Neural cell (in vitro differentiated cells): Measurements from ENCODE around the gene CARD18. TPM values are rescaled to one million over a fixed set of nuclear protein-coding genes. Genes with fewer than 3 reads are reported as not detected.

Source experiments
- H2AFZ ChIP-seq: fragments of 200-600, 300-800 bp; sonication (generic), shearing (Covaris generic); 2 replicates; pipeline ENCODE4 v1.6.0; 2014; ENCODE audit warnings: low read depth, mild to moderate bottlenecking, antibody characterized with exemption, low read length, moderate library complexity
- H3F3A ChIP-seq: fragments of 200-600 bp; shearing (Covaris generic); 2 replicates; pipeline ENCODE4 v1.6.1; 2016; ENCODE audit warnings: mild to moderate bottlenecking, moderate library complexity, mixed read lengths, antibody characterized with exemption, low read length; ENCODE audit not compliant: insufficient read depth, poor library complexity, severe bottlenecking
- H3K27ac ChIP-seq: fragments of 200-600, 300-800 bp; sonication (generic), shearing (Covaris generic); 2 replicates; pipeline ENCODE4 v1.5.1; 2014; ENCODE audit warnings: mild to moderate bottlenecking, low read length, moderate library complexity
- H3K27me3 ChIP-seq: fragments of 300-800, 200-600 bp; sonication (generic), shearing (Covaris generic); 2 replicates; pipeline ENCODE4 v1.6.0; 2014; ENCODE audit warnings: mild to moderate bottlenecking, low read depth, low read length, moderate library complexity; ENCODE audit not compliant: insufficient read depth
- H3K36me3 ChIP-seq: fragments of 300-800, 200-600 bp; sonication (generic), shearing (Covaris generic); 2 replicates; pipeline ENCODE4 v1.5.1; 2014; ENCODE audit warnings: mild to moderate bottlenecking, antibody characterized with exemption, low read length, moderate library complexity; ENCODE audit not compliant: insufficient read depth
- H3K4me2 ChIP-seq: fragments of 300-800, 200-600 bp; sonication (generic), shearing (Covaris generic); 2 replicates; pipeline ENCODE4 v1.6.0; 2014; ENCODE audit warnings: mild to moderate bottlenecking, low read length
- H3K4me3 ChIP-seq: fragments of 300-800, 200-600 bp; sonication (generic), shearing (Covaris generic); 2 replicates; pipeline ENCODE4 v1.5.1; 2014; ENCODE audit warnings: mild to moderate bottlenecking, low read length, moderate library complexity
- H3K79me2 ChIP-seq: fragments of 200-600 bp; shearing (Covaris generic); replicated peaks from 2 replicates; pipeline ENCODE4 v1.6.0; 2014; ENCODE audit warnings: mild to moderate bottlenecking, low read length, moderate library complexity; ENCODE audit not compliant: insufficient read depth
- H3K9ac ChIP-seq: fragments of 300-800, 200-600 bp; sonication (generic), shearing (Covaris generic); 2 replicates; pipeline ENCODE4 v1.6.1; 2016; ENCODE audit warnings: mild to moderate bottlenecking, low read length, mixed read lengths
- H3K9me2 ChIP-seq: fragments of 200-600 bp; shearing (Covaris generic); 2 replicates; pipeline ENCODE4 v1.6.1; 2016; ENCODE audit warnings: mild to moderate bottlenecking, low read length, mixed read lengths; ENCODE audit not compliant: insufficient read depth
- H3K9me3 ChIP-seq: fragments of 200-600, 300-800 bp; sonication (generic), shearing (Covaris generic); 2 replicates; pipeline ENCODE4 v1.6.1; 2016; ENCODE audit warnings: mild to moderate bottlenecking, mixed run types, low read length, moderate library complexity, mixed read lengths
- H4K20me1 ChIP-seq: fragments of 200-600 bp; shearing (Covaris generic); 2 replicates; pipeline ENCODE4 v1.6.1; 2016; ENCODE audit warnings: mild to moderate bottlenecking, mixed run types; ENCODE audit not compliant: insufficient read depth
- EP300 ChIP-seq: fragments of 450-650 bp; conservative IDR thresholded peaks from 2 replicates; pipeline ENCODE4 v1.6.1; 2014; ENCODE audit warnings: antibody characterized with exemption, mild to moderate bottlenecking, moderate library complexity; ENCODE audit not compliant: poor library complexity, severe bottlenecking
- EZH2 ChIP-seq: fragments of 200-600, 300-800 bp; shearing (Covaris generic), sonication (generic); IDR thresholded peaks from 2 replicates; pipeline ENCODE4 v1.6.1; 2014; ENCODE audit warnings: antibody characterized with exemption, low read length, borderline replicate concordance, mild to moderate bottlenecking; ENCODE audit not compliant: insufficient read depth, poor library complexity, severe bottlenecking
- MXI1 ChIP-seq: fragments of 450-650 bp; conservative IDR thresholded peaks from 2 replicates; pipeline ENCODE4 v1.6.1; 2014; ENCODE audit warnings: antibody characterized with exemption, mild to moderate bottlenecking; ENCODE audit not compliant: poor library complexity, severe bottlenecking
- POLR2AphosphoS5 ChIP-seq: IDR thresholded peaks from 2 replicates; pipeline ENCODE4 v1.6.1; 2012
- RAD21 ChIP-seq: fragments of 450-650 bp; conservative IDR thresholded peaks from 2 replicates; pipeline ENCODE4 v1.6.1; 2014; ENCODE audit warnings: antibody characterized with exemption, mild to moderate bottlenecking, moderate library complexity
- SMC3 ChIP-seq: fragments of 450-650 bp; conservative IDR thresholded peaks from 2 replicates; pipeline ENCODE4 v1.6.1; 2014; ENCODE audit warnings: antibody characterized with exemption, mild to moderate bottlenecking, moderate library complexity; ENCODE audit not compliant: poor library complexity
- TAF1 ChIP-seq: IDR thresholded peaks from 2 replicates; pipeline ENCODE4 v1.6.1; 2012; ENCODE audit warnings: low read depth
- polyA plus RNA-seq: library from polyadenylated mRNA; depleted of rRNA; stranded (reverse); fragments of >200 nt; gene quantifications from 2 replicates; pipeline ENCODE4 v1.2.3, GENCODE V29; 2014
- TF ChIP-seq, protein P1 (sequence below): fragments of 450-650 bp; IDR thresholded peaks from 2 replicates; pipeline ENCODE4 v1.5.1; 2014; ENCODE audit warnings: antibody characterized with exemption, mild to moderate bottlenecking, moderate library complexity; ENCODE audit not compliant: poor library complexity, severe bottlenecking
- TF ChIP-seq, protein P2 (sequence below): IDR thresholded peaks from 2 replicates; pipeline ENCODE4 v1.6.1; 2012; ENCODE audit warnings: borderline replicate concordance

CARD18 gene
- polyA plus RNA-seq, 1 donor from 2014 or later, result not detected

DNA sequence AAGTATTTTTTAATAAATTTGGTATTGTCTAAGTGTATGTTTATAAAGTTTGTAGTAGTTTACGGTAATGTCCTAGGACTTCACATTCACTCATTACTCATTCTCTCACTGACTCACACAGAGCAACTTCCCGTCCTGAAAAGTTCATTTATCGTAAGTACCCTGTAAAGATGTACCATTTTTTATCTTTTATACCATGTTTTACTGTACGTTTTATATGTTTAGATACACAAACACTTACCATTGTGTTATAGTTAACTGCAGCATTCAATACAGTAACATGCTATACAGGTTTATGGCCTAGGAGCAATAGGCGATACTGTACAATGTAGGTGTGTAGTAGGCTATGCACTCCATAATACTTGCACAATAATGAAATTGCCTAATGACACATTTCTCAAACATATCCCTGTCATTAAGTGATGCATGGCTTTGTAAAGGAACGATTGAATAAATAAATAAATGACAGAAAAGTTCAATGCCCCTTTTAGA is 12.5 kb upstream of the CARD18 start:
- no peak overlapping the region for H3K9ac ChIP-seq
- no peak overlapping the region for H2AFZ ChIP-seq
- no peak overlapping the region for H3K4me3 ChIP-seq
- H3K27ac ChIP-seq, result no peak overlapping the region
- no peaks in the 10 kb centered on the region for H3K9me3 ChIP-seq
- no peaks in the 10 kb centered on the region for H3F3A ChIP-seq
- H3K36me3 ChIP-seq, result no peaks in the 10 kb centered on the region
- no peaks in the 10 kb centered on the region for H4K20me1 ChIP-seq
- no peaks in the 10 kb centered on the region for H3K79me2 ChIP-seq
- no peaks in the 10 kb centered on the region for H3K27me3 ChIP-seq
- H3K9me2 ChIP-seq, result no peaks in the 10 kb centered on the region
- TF ChIP-seq TAF1, result no peak
- H3K4me2 ChIP-seq, result no peak overlapping the region

DNA sequence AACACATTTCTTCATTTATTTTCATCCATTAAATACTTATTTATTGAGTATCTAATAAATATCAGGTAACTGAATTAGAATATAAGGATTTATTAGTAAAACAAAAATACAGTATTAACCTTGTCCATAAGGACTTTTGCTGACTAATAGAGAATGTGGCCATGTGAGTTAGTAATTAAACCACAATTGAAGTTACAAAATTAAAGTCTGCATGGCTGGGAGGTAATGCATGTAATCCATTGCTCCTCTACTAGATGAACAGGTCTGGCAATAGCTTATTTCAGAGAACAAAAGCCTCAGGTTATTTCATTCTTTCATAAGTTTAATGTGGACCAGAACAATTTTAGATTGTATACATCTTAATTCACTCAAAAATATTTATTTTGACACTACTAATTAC is 9.9 kb upstream of the CARD18 start:
- Histone ChIP-seq H3K4me3 (no peak overlapping the region), H3K79me2 (no peaks in the 10 kb centered on the region), H3K9me2 (no peaks in the 10 kb centered on the region), H3K27ac (no peak overlapping the region), H3K36me3 (no peaks in the 10 kb centered on the region), H3K9me3 (no peaks in the 10 kb centered on the region), H3K4me2 (no peak overlapping the region), H4K20me1 (no peaks in the 10 kb centered on the region), H3K9ac (no peak overlapping the region), H2AFZ (no peak overlapping the region), H3K27me3 (no peaks in the 10 kb centered on the region), H3F3A (no peaks in the 10 kb centered on the region)
- TF ChIP-seq EP300 (no peak), EZH2 (no peak), SMC3 (no peak), RAD21 (no peak), MXI1 (no peak), POLR2AphosphoS5 (no peak), TAF1 (no peak)
- TF ChIP-seq, protein P1, sequence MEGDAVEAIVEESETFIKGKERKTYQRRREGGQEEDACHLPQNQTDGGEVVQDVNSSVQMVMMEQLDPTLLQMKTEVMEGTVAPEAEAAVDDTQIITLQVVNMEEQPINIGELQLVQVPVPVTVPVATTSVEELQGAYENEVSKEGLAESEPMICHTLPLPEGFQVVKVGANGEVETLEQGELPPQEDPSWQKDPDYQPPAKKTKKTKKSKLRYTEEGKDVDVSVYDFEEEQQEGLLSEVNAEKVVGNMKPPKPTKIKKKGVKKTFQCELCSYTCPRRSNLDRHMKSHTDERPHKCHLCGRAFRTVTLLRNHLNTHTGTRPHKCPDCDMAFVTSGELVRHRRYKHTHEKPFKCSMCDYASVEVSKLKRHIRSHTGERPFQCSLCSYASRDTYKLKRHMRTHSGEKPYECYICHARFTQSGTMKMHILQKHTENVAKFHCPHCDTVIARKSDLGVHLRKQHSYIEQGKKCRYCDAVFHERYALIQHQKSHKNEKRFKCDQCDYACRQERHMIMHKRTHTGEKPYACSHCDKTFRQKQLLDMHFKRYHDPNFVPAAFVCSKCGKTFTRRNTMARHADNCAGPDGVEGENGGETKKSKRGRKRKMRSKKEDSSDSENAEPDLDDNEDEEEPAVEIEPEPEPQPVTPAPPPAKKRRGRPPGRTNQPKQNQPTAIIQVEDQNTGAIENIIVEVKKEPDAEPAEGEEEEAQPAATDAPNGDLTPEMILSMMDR, result no peak
- TF ChIP-seq, protein P2, sequence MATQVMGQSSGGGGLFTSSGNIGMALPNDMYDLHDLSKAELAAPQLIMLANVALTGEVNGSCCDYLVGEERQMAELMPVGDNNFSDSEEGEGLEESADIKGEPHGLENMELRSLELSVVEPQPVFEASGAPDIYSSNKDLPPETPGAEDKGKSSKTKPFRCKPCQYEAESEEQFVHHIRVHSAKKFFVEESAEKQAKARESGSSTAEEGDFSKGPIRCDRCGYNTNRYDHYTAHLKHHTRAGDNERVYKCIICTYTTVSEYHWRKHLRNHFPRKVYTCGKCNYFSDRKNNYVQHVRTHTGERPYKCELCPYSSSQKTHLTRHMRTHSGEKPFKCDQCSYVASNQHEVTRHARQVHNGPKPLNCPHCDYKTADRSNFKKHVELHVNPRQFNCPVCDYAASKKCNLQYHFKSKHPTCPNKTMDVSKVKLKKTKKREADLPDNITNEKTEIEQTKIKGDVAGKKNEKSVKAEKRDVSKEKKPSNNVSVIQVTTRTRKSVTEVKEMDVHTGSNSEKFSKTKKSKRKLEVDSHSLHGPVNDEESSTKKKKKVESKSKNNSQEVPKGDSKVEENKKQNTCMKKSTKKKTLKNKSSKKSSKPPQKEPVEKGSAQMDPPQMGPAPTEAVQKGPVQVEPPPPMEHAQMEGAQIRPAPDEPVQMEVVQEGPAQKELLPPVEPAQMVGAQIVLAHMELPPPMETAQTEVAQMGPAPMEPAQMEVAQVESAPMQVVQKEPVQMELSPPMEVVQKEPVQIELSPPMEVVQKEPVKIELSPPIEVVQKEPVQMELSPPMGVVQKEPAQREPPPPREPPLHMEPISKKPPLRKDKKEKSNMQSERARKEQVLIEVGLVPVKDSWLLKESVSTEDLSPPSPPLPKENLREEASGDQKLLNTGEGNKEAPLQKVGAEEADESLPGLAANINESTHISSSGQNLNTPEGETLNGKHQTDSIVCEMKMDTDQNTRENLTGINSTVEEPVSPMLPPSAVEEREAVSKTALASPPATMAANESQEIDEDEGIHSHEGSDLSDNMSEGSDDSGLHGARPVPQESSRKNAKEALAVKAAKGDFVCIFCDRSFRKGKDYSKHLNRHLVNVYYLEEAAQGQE, result no peak

DNA sequence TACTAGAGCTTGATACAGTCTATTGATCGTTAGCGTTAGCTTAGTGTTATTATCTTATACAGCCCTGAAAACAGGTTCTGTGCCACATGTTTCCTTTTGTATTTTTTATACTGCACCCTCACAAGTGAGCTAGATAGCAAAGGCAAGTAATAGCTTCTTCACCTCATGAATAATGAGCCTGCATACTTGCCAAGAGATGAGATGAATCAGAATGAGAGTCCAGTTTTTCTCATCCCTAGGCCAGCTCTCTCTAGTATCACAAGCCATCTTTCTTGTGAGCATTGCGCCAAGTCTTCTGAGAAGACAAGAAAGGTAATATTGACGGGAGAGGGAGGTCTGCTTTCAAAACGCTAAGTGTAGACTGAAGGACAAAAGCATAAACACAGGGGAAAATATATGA is 8.7 kb upstream of the CARD18 start:
- Histone ChIP-seq H3K4me2 (no peak overlapping the region), H4K20me1 (no peaks in the 10 kb centered on the region), H2AFZ (no peak overlapping the region), H3K9me2 (no peaks in the 10 kb centered on the region), H3K79me2 (no peaks in the 10 kb centered on the region), H3K36me3 (no peaks in the 10 kb centered on the region), H3K9me3 (no peaks in the 10 kb centered on the region), H3F3A (no peaks in the 10 kb centered on the region), H3K27ac (no peak overlapping the region), H3K27me3 (no peaks in the 10 kb centered on the region), H3K4me3 (no peak overlapping the region), H3K9ac (no peak overlapping the region)
- TF ChIP-seq MXI1, result no peak
- TF ChIP-seq RAD21, result no peak
- TF ChIP-seq, protein P2, result no peak
- TF ChIP-seq, protein P1, result no peak
- TF ChIP-seq SMC3, result no peak
- no peak for TF ChIP-seq TAF1
- TF ChIP-seq POLR2AphosphoS5, result no peak
- no peak for TF ChIP-seq EZH2
- no peak for TF ChIP-seq EP300
